Activated CD8-positive, alpha-beta T cell treated with anti-CD3 and anti-CD28 coated beads for 36 hours (primary cell): ENCODE measurements around the gene PSMB1. TPM values are rescaled to one million over a fixed set of nuclear protein-coding genes. Genes with fewer than 3 reads are reported as not detected.
A peak's percentile ranks its signal among the peaks of the same experiment; 100 is the strongest.

Source experiments
- ATAC-seq: fragments of 200-7000 bp; cut with Tn5 transposase; one replicate; pipeline ENCODE4 v1.10.0; 2021; ENCODE audit warnings: mild to moderate bottlenecking, moderate library complexity
- CTCF ChIA-PET: fragments of 350-600 bp; sonication (Branson Sonifier 250); formaldehyde crosslinking; loops from one replicate; lab custom pipeline; 2021; ENCODE audit warnings: antibody characterized with exemption; lab: Charles Lee
- POLR2A ChIA-PET: fragments of 350-600 bp; sonication (Branson Sonifier 250); formaldehyde crosslinking; loops from one replicate; lab custom pipeline; 2021; ENCODE audit warnings: antibody characterized with exemption; lab: Charles Lee
- DNase-seq: peaks from one replicate; pipeline ENCODE4 v3.0.0-alpha.2; 2020
- H3K27ac Mint-ChIP-seq: one replicate; pipeline ENCODE4 v1.8.0; 2021; ENCODE audit warnings: mild to moderate bottlenecking, mixed read lengths
- H3K27me3 Mint-ChIP-seq: one replicate; pipeline ENCODE4 v1.8.0; 2021; ENCODE audit warnings: mixed read lengths
- H3K36me3 Mint-ChIP-seq: one replicate; pipeline ENCODE4 v1.8.0; 2021; ENCODE audit warnings: low read depth, mixed read lengths
- H3K4me1 Mint-ChIP-seq: one replicate; pipeline ENCODE4 v1.8.0; 2021; ENCODE audit warnings: low read depth, mixed read lengths
- H3K4me3 Mint-ChIP-seq: one replicate; pipeline ENCODE4 v1.8.0; 2021; ENCODE audit warnings: mild to moderate bottlenecking, moderate library complexity, mixed read lengths
- H3K9me3 Mint-ChIP-seq: one replicate; pipeline ENCODE4 v1.8.0; 2021; ENCODE audit warnings: mixed read lengths
- intact Hi-C: fragments of 100-400 bp; cut with micrococcal nuclease; formaldehyde crosslinking; loops from one replicate; pipeline ENCODE4 v1.10.0; 2022
- total RNA-seq, 2 experiments: library from RNA; stranded (reverse); gene quantifications; one replicate each; pipeline ENCODE4 v1.2.3, GENCODE V29; 2021
- TF ChIP-seq, protein P1 (sequence below): fragments of 200-600 bp; IDR thresholded peaks from one replicate; pipeline ENCODE4 v1.8.0; 2022; ENCODE audit warnings: antibody characterized with exemption, mild to moderate bottlenecking

The PSMB1 gene
- total RNA-seq: 100 to 1,000 TPM; 236 to 247 TPM

DNA sequence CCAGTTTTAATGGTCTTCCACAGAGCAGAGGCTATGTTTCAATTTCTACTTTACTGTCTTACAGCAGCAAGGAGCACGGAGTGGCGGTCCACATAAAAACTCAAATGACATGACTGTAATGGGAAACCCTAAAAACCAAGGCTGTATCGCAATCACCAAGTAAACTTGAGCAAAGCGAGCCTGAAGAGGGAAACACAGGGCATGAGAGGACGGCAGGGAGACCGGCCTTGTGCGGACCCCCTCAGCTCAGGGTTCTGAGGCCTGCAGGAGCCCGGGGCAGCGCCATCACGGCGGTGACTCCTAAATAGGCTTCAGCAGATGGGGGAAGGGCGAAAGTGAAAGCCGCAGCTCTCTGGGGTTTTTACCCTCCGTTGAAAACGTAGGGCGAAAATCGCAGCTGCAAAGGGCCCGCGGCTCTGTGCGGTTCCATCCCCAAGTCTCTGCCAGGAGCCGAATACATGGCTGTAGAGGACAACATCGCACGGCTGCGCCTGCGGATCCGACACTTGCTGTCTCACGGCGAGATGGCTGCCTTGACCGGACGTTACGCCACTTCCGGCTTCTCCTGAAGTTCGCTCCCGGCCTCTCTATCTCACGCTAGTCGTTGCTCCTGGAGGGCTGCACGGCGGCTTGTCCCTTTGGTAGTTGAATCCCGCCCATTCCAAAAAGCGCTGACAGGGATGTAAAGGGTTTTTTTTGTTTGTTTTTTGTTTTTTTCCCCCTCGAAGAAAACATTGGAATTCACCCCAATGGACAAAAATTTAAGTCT is at the start of gene PSMB1:
PSMB1 (minus strand) TSS at position 543 of the 769 bp plus-strand sequence; CDS start at position 478, 65 bp downstream.
- CTCF ChIA-PET: interaction anchor here (2.0 to 3.4 kb wide), 3 partner anchors 23 to 36 kb away, joined by 5 to 17 read pairs (median 8); partner anchors contain the start of gene PDCD2
- TF ChIP-seq, protein P1, sequence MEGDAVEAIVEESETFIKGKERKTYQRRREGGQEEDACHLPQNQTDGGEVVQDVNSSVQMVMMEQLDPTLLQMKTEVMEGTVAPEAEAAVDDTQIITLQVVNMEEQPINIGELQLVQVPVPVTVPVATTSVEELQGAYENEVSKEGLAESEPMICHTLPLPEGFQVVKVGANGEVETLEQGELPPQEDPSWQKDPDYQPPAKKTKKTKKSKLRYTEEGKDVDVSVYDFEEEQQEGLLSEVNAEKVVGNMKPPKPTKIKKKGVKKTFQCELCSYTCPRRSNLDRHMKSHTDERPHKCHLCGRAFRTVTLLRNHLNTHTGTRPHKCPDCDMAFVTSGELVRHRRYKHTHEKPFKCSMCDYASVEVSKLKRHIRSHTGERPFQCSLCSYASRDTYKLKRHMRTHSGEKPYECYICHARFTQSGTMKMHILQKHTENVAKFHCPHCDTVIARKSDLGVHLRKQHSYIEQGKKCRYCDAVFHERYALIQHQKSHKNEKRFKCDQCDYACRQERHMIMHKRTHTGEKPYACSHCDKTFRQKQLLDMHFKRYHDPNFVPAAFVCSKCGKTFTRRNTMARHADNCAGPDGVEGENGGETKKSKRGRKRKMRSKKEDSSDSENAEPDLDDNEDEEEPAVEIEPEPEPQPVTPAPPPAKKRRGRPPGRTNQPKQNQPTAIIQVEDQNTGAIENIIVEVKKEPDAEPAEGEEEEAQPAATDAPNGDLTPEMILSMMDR: no peak
- peaks cover 43% of the 10 kb centered on the region for H3K36me3 Mint-ChIP-seq
- no peak within 1 kb of the TSS for H3K4me3 Mint-ChIP-seq
- no peak within 1 kb of the TSS for H3K27ac Mint-ChIP-seq
- no peaks in the 10 kb centered on the region for H3K9me3 Mint-ChIP-seq
- H3K4me1 Mint-ChIP-seq: peaks cover 47% of the 10 kb centered on the region
- POLR2A ChIA-PET: interaction anchor here (0.7 to 2.7 kb wide), 9 partner anchors 9 to 851 kb away, joined by 3 to 20 read pairs (median 4); partner anchors contain the start of genes C6orf120, DYNLT2, ERMARD and PDCD2
- intact Hi-C loops: no loop called here
- ATAC-seq (peak; percentile 50), DNase-seq (peak; percentile 87)
- H3K27me3 Mint-ChIP-seq: no peaks in the 10 kb centered on the region

DNA sequence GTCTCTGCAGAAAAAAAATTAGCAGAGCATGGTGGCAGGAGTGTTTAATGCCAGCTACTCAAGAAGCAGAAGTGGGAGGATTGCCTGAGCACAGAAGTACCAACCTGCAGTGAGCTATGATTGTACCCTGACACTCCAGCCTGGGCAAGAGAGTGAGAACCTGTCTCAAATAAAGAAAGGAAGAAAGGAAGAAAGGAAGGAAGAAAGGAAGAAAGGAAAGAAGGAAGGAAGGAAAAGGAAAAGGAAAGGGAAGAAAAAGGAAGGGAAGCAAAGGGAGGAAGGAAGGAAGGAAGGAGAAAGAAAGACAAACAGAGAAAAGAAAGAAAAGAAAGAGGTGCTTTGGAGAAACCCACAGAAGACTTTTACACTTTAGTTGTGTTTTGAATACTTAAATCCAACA is 44.2 kb upstream of the PSMB1 start:
- Mint-ChIP-seq H3K27ac (no peak overlapping the region), H3K27me3 (peaks cover 7% of the 10 kb centered on the region), H3K36me3 (no peaks in the 10 kb centered on the region), H3K4me1 (no peaks in the 10 kb centered on the region), H3K4me3 (no peak overlapping the region), H3K9me3 (peaks cover 9% of the 10 kb centered on the region)
- DNase-seq (no peak), ATAC-seq (no peak)
- intact Hi-C loops: no loop called here
- TF ChIP-seq, protein P1: no peak
- CTCF ChIA-PET: no interaction called here
- POLR2A ChIA-PET: no interaction called here

DNA sequence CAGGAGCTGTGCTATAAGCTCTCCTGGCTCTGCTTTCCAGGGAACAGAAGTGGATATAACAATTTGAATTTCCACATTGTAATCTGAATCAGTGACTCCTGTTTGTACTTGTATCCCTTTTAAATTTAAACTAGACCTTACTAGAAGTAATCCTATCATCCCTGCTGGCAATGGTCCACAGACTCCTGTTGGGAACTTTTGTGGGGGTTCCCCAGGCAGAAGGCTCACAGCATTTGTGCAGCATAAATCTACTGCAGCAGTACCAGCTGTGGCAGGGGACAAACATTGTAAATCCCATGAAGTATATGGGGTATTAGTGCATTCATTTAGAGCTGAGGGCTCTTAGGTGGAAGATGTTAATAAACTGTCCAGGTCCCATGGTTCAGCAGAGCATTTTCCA is 43.3 kb upstream of the PSMB1 start:
- CTCF ChIA-PET: no interaction called here
- DNase-seq (no peak), ATAC-seq (no peak)
- peaks cover 13% of the 10 kb centered on the region for H3K9me3 Mint-ChIP-seq
- no peaks in the 10 kb centered on the region for H3K4me1 Mint-ChIP-seq
- TF ChIP-seq, protein P1: no peak
- H3K4me3 Mint-ChIP-seq: no peak overlapping the region
- intact Hi-C loops: no loop called here
- POLR2A ChIA-PET: no interaction called here
- H3K27me3 Mint-ChIP-seq: peaks cover 6% of the 10 kb centered on the region
- no peak overlapping the region for H3K27ac Mint-ChIP-seq
- H3K36me3 Mint-ChIP-seq: no peaks in the 10 kb centered on the region

DNA sequence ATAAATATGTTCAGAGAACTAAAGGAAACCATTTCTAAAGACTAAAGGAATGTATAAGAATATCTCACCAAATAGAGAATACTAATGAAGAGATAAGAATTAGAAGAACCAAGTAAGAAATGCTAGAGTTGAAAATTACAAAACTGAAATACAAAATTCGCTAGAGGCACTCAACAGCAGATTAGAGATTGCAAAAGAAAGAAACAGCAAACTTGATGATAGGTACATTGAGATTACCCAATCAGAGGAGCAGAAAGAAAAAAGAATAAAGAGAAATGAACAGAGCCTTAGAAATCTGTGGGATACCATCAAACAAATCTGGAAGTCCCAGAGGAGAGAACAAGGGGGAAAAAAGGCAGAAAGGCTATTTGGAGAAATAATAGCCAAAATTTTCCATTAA is 37.6 kb upstream of the PSMB1 start:
- intact Hi-C loops: no loop called here
- Mint-ChIP-seq H3K27me3 (peaks cover 9% of the 10 kb centered on the region), H3K27ac (no peak overlapping the region), H3K4me3 (no peak overlapping the region), H3K9me3 (peaks cover 24% of the 10 kb centered on the region), H3K4me1 (no peaks in the 10 kb centered on the region), H3K36me3 (peaks cover 6% of the 10 kb centered on the region)
- ATAC-seq (no peak), DNase-seq (no peak)
- ChIA-PET POLR2A (no interaction called here), CTCF (no interaction called here)
- TF ChIP-seq, protein P1: no peak

DNA sequence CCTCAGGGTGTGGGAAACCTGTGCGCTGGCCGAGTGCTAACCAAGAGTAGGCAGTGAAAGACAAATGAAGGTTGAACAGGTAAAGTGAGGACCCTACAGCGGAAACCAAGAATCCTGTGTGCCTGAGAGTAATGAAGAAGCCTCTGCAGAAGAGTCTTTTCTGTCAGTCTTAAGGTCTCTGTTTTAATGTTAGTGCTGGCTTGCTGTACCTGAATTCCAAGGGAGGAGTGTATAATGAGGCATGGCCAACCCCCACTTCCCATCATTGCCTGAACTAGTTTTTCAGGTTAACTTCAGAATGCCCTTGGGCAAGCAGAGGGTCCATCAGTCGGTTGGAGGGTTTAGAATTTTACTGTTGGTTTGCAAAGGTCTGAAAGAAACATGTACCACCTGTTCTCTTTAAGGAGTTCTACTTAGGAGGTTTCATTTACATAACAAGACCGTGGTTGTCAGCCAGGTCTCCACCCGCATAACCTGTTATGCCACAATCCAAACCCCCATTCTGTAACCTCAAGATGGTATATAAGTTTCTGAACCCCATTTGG is 31.9 kb upstream of the PSMB1 start:
- intact Hi-C loops: no loop called here
- CTCF ChIA-PET: interaction anchor here (1.2 to 1.6 kb wide), 2 partner anchors 10 to 33 kb away, joined by 3 to 8 read pairs; no protein-coding TSS in a partner anchor
- TF ChIP-seq, protein P1: no peak

More for the DNA sequence above, 31.9 kb upstream of the PSMB1 start:
- peaks cover 2% of the 10 kb centered on the region for H3K9me3 Mint-ChIP-seq
- peaks cover 29% of the 10 kb centered on the region for H3K4me1 Mint-ChIP-seq
- H3K36me3 Mint-ChIP-seq: peaks cover 38% of the 10 kb centered on the region
- DNase-seq: no peak
- no peak for ATAC-seq
- peak overlapping the region; percentile 100 for H3K4me3 Mint-ChIP-seq
- peaks cover 2% of the 10 kb centered on the region for H3K27me3 Mint-ChIP-seq
- POLR2A ChIA-PET: interaction anchor here (1.1 to 2.7 kb wide), 5 partner anchors 11 to 31 kb away, joined by 3 to 20 read pairs (median 4); partner anchors contain the start of genes PSMB1 and TBP
- H3K27ac Mint-ChIP-seq: peak overlapping the region; percentile 96
